HCT116 (cell line): ENCODE measurements around the gene JAK1. TPM values are rescaled to one million over a fixed set of nuclear protein-coding genes. Genes with fewer than 3 reads are reported as not detected.

ENCODE experiments used
- ATAC-seq: fragments of 200-7000 bp; cut with Tn5 transposase; 2 replicates; pipeline ENCODE4 v1.9.1; 2020; ENCODE audit warnings: mild to moderate bottlenecking, moderate library complexity
- BruUV-seq: library from RNA; stranded (reverse); fragments of 400-500 nt; replicated peaks from 2 replicates; lab custom pipeline; 2021; lab: Mats Ljungman, UMichigan
- CTCF ChIA-PET: fragments of 300-600 bp; sonication (Branson Sonifier 250); formaldehyde crosslinking; loops from one replicate; lab custom pipeline; 2021; ENCODE audit warnings: antibody characterized with exemption; lab: Charles Lee
- POLR2A ChIA-PET: fragments of 300-600, 350-600 bp; sonication (Branson Sonifier 250); formaldehyde crosslinking; loops from one replicate; lab custom pipeline; 2021; ENCODE audit warnings: antibody characterized with exemption; lab: Charles Lee
- RAD21 ChIA-PET, 2 experiments: fragments of 300-600 bp; sonication (Branson Sonifier 250); formaldehyde crosslinking; loops; one replicate each; lab custom pipeline; 2023; ENCODE audit warnings: low total read pairs in 2 of 2; ENCODE audit not compliant: uncharacterized antibody in 2 of 2, unreplicated experiment in 2 of 2, low non-redundant PET in 1 of 2; lab: Charles Lee
- DNase-seq: peaks from one replicate; pipeline ENCODE4 v3.0.0-alpha.2; 2010; ENCODE audit warnings: low read depth, low spot score
- H2AFZ ChIP-seq: fragments of 200-600 bp; shearing (Covaris generic), sonication (generic); 2 replicates; pipeline ENCODE4 v1.6.1; 2017; ENCODE audit warnings: low read depth, mixed run types, mixed read lengths, antibody characterized with exemption, low read length; ENCODE audit not compliant: poor library complexity, severe bottlenecking
- H3K27ac ChIP-seq: 2 replicates; pipeline ENCODE4 v1.5.1; 2012; ENCODE audit warnings: low read depth, low read length
- H3K27me3 ChIP-seq: fragments of 200-600 bp; sonication (generic); 2 replicates; pipeline ENCODE4 v1.6.1; 2016; ENCODE audit warnings: mixed run types, low read length, mixed read lengths; ENCODE audit not compliant: insufficient read depth
- H3K36me3 ChIP-seq, 2 experiments: fragments of 200-500 bp in 1 of 2; fragments of 200-600 bp in 1 of 2; sonication (Bioruptor generic) in 1 of 2; sonication (generic) in 1 of 2; 2 replicates each; pipeline versions ENCODE4 v1.5.1 to v1.6.1; 2014 to 2016; ENCODE audit warnings: low read length in 2 of 2, inconsistent platforms in 1 of 2, mixed read lengths in 1 of 2, mixed run types in 1 of 2; ENCODE audit not compliant: insufficient read depth in 2 of 2, control insufficient read depth in 1 of 2
- H3K4me1 ChIP-seq, 2 experiments: fragments of 200-600 bp in 1 of 2; sonication (generic) in 1 of 2; 2 replicates each; pipeline versions ENCODE4 v1.5.1 to v1.6.1; 2012 to 2017; ENCODE audit warnings: low read length in 2 of 2, inconsistent platforms in 1 of 2, mild to moderate bottlenecking in 1 of 2, mixed read lengths in 1 of 2, mixed run types in 1 of 2, moderate library complexity in 1 of 2; ENCODE audit not compliant: insufficient read depth in 2 of 2, control insufficient read depth in 1 of 2
- H3K4me2 ChIP-seq: fragments of 200-600 bp; sonication (generic); 2 replicates; pipeline ENCODE4 v1.6.1; 2017; ENCODE audit warnings: mixed run types, low read length, mixed read lengths
- H3K4me3 ChIP-seq, 2 experiments: fragments of 200-600 bp in 1 of 2; sonication (generic) in 1 of 2; replicated peaks in 1 of 2; 2 replicates each; pipeline ENCODE4 v1.5.1; 2011 to 2016; ENCODE audit warnings: low read length in 2 of 2, control low read depth in 1 of 2, low read depth in 1 of 2, mild to moderate bottlenecking in 1 of 2, mixed read lengths in 1 of 2, mixed run types in 1 of 2
- H3K79me2 ChIP-seq: fragments of 200-600 bp; sonication (generic); 2 replicates; pipeline ENCODE4 v1.6.1; 2017; ENCODE audit warnings: mild to moderate bottlenecking, mixed run types, low read length, moderate library complexity, mixed read lengths; ENCODE audit not compliant: insufficient read depth
- H3K9ac ChIP-seq: fragments of 200-600 bp; sonication (generic); 2 replicates; pipeline ENCODE4 v1.6.1; 2016; ENCODE audit warnings: low read length, mixed read lengths
- H3K9me2 ChIP-seq: fragments of 200-600 bp; sonication (generic), shearing (Covaris generic); 2 replicates; pipeline ENCODE4 v1.6.1; 2017; ENCODE audit warnings: mixed run types, mild to moderate bottlenecking, moderate library complexity; ENCODE audit not compliant: insufficient read depth
- H3K9me3 ChIP-seq, 2 experiments: fragments of 200-500 bp in 1 of 2; fragments of 200-600 bp in 1 of 2; sonication (Bioruptor generic) in 1 of 2; sonication (generic) in 1 of 2; 2 replicates each; pipeline ENCODE4 v1.6.1; 2014 to 2017; ENCODE audit warnings: low read length in 2 of 2, mixed read lengths in 2 of 2, inconsistent platforms in 1 of 2, low read depth in 1 of 2, mild to moderate bottlenecking in 1 of 2, mixed run types in 1 of 2, moderate library complexity in 1 of 2; ENCODE audit not compliant: control insufficient read depth in 1 of 2, insufficient read depth in 1 of 2
- H4K20me1 ChIP-seq: fragments of 200-600 bp; sonication (generic), shearing (Covaris generic); 2 replicates; pipeline ENCODE4 v1.6.1; 2017; ENCODE audit warnings: mixed run types, mild to moderate bottlenecking, moderate library complexity; ENCODE audit not compliant: insufficient read depth
- EZH2 ChIP-seq: fragments of 200-600 bp; sonication (generic); IDR thresholded peaks from 2 replicates; pipeline ENCODE4 v1.6.1; 2017; ENCODE audit warnings: antibody characterized with exemption, mixed run types
- REST ChIP-seq: IDR thresholded peaks from 2 replicates; pipeline ENCODE4 v1.6.1; 2012; ENCODE audit warnings: low read depth
- SIN3A ChIP-seq: IDR thresholded peaks from 2 replicates; pipeline ENCODE4 v1.6.1; 2012; ENCODE audit warnings: low read depth
- ZBTB33 ChIP-seq: IDR thresholded peaks from 2 replicates; pipeline ENCODE4 v1.6.1; 2011; ENCODE audit warnings: mild to moderate bottlenecking, low read length, moderate library complexity; ENCODE audit not compliant: insufficient replicate concordance; ENCODE audit errors: extremely low read depth
- intact Hi-C: fragments of 100-400 bp; cut with micrococcal nuclease; formaldehyde crosslinking; loops from 2 replicates; pipeline ENCODE4 v1.10.0; 2022
- total RNA-seq: library from RNA; stranded (reverse); gene quantifications from one replicate; pipeline ENCODE4 v1.2.1, GENCODE V29; 2021; ENCODE audit not compliant: unreplicated experiment

JAK1 gene
- total RNA-seq, 1 experiment from 2014 or later = 53.2 TPM

- ATAC-seq = no peak
- H3K9me2 ChIP-seq = no peaks in the 10 kb centered on the region
- H4K20me1 ChIP-seq = peaks cover 8% of the 10 kb centered on the region; the same call in 1 of the 2 replicates
- no peaks in the 10 kb centered on the region for H3K9me3 ChIP-seq
- intact Hi-C loops = no loop called here
- no peaks in the 10 kb centered on the region for H3K36me3 ChIP-seq
- no peaks in the 10 kb centered on the region for H3K27me3 ChIP-seq
- no TSS peak for BruUV-seq
- H3K27ac ChIP-seq = no peak overlapping the region
- ChIA-PET RAD21 (no interaction called here), POLR2A (no interaction called here), CTCF (no interaction called here)
- peaks cover 45% of the 10 kb centered on the region for H3K79me2 ChIP-seq
- TF ChIP-seq EZH2 = no peak
- no peak for TF ChIP-seq SIN3A
- no peak for TF ChIP-seq REST
- no peak for TF ChIP-seq ZBTB33
- H3K4me1 ChIP-seq = peaks cover 17 to 33% of the 10 kb centered on the region in 2 experiments
- H2AFZ ChIP-seq = no peak overlapping the region
- no peak overlapping the region for H3K4me3 ChIP-seq
- H3K4me2 ChIP-seq = no peak overlapping the region
- no peak overlapping the region for H3K9ac ChIP-seq
- DNase-seq = no peak
Measured at GRCh38 chr1:64953241-64953640, 13.1 kb downstream of the JAK1 start.
